Fibroblast of lung (primary cell): Measurements from ENCODE around the gene CBFA2T3. TPM values are rescaled to one million over a fixed set of nuclear protein-coding genes. Genes with fewer than 3 reads are reported as not detected.

Source experiments
- DNase-seq, 2 donors: peaks; one replicate each; pipeline versions ENCODE4 v3.0.0 to v3.0.0-alpha.2; 2010; ENCODE audit warnings: low read depth in 2 of 2
- H2AFZ ChIP-seq: 2 replicates; pipeline ENCODE4 v1.5.1; 2012; ENCODE audit warnings: low read length, control low read depth, inconsistent platforms
- H3K27ac ChIP-seq: 2 replicates; pipeline ENCODE4 v1.5.1; 2011; ENCODE audit warnings: low read length, control low read depth; ENCODE audit not compliant: insufficient read depth
- H3K27me3 ChIP-seq: 2 replicates; pipeline ENCODE4 v1.5.1; 2011; ENCODE audit warnings: mild to moderate bottlenecking, low read length; ENCODE audit not compliant: control insufficient read depth, insufficient read depth
- H3K36me3 ChIP-seq: 2 replicates; pipeline ENCODE4 v1.5.1; 2011; ENCODE audit warnings: low read length; ENCODE audit not compliant: control insufficient read depth, insufficient read depth
- H3K4me1 ChIP-seq: 2 replicates; pipeline ENCODE4 v1.5.1; 2011; ENCODE audit warnings: low read length; ENCODE audit not compliant: control insufficient read depth, insufficient read depth; ENCODE audit errors: extremely low read depth
- H3K4me2 ChIP-seq: 2 replicates; pipeline ENCODE4 v1.5.1; 2011; ENCODE audit warnings: low read length, control low read depth; ENCODE audit not compliant: insufficient read depth; ENCODE audit errors: extremely low read depth
- H3K4me3 ChIP-seq, 4 experiments: fragments of 200-600 bp in 1 of 4; sonication (generic) in 1 of 4; replicated peaks in 1 of 4; 2 replicates each; pipeline ENCODE4 v1.5.1; 2011 to 2016; ENCODE audit warnings: low read length in 4 of 4, low read depth in 3 of 4, mild to moderate bottlenecking in 3 of 4, control low read depth in 2 of 4, inconsistent platforms in 1 of 4, mixed read lengths in 1 of 4; ENCODE audit not compliant: insufficient read depth in 1 of 4; ENCODE audit errors: control extremely low read depth in 1 of 4
- H3K79me2 ChIP-seq: 2 replicates; pipeline ENCODE4 v1.5.1; 2012; ENCODE audit warnings: mild to moderate bottlenecking, low read length, inconsistent platforms; ENCODE audit not compliant: control insufficient read depth, insufficient read depth
- H3K9ac ChIP-seq: 2 replicates; pipeline ENCODE4 v1.5.1; 2011; ENCODE audit warnings: mild to moderate bottlenecking, low read length, control low read depth; ENCODE audit not compliant: insufficient read depth
- H3K9me3 ChIP-seq: 2 replicates; pipeline ENCODE4 v1.5.1; 2012; ENCODE audit warnings: low read depth, low read length; ENCODE audit not compliant: control insufficient read depth, insufficient read depth
- H4K20me1 ChIP-seq: 2 replicates; pipeline ENCODE4 v1.5.1; 2011; ENCODE audit warnings: low read length; ENCODE audit not compliant: control insufficient read depth, insufficient read depth; ENCODE audit errors: extremely low read depth
- EZH2 ChIP-seq: IDR thresholded peaks from 2 replicates; pipeline ENCODE4 v1.5.1; 2012; ENCODE audit warnings: low read length, control low read depth, mild to moderate bottlenecking; ENCODE audit errors: missing control alignments
- polyA plus RNA-seq, 2 donors: library from polyadenylated mRNA; depleted of rRNA in 1 of 2; stranded (reverse) in 1 of 2; unstranded in 1 of 2; fragments of >200 nt; gene quantifications; 2 replicates each; pipeline ENCODE4 v1.2.1, GENCODE V29; 2011 to 2012; ENCODE audit warnings: missing spikeins in 1 of 2
- total RNA-seq: library from RNA; depleted of rRNA; stranded (reverse); fragments of >200 nt; gene quantifications from 2 replicates; pipeline ENCODE4 v1.2.1, GENCODE V29; 2014
- TF ChIP-seq, protein P1 (sequence below), 2 donors: IDR thresholded peaks in 1 of 2; conservative IDR thresholded peaks in 1 of 2; 1 replicate in 1 of 2; 2 replicates in 1 of 2; pipeline ENCODE4 v1.5.1; 2011 to 2012; ENCODE audit warnings: low read length in 2 of 2, control low read depth in 1 of 2, inconsistent platforms in 1 of 2, low read depth in 1 of 2, mild to moderate bottlenecking in 1 of 2

Gene CBFA2T3
- total and polyA plus RNA-seq, 2 donors (not counting 1 experiment from before 2014, with no cell fraction given), result under 0.01 to 0.05 TPM

DNA sequence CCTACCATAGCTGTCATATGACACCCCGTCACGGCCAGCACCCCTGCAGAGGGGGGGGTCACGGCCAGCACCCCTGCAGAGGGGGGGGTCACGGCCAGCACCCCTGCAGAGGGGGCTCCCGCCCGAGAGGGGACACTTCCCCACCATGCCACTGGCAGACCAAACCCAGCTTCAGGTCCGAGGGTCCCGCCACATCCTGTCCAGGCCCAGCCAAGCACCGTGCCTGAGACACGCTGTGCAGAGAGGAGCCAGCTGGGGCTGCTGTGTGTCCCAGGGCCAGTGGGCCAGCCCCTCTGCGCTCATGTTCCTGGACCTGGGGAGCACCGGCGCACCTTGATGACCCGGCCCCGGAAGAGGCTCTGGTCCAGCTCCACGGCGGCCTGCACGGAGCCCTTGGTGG, 112.5 kb downstream of the CBFA2T3 start:
- Histone ChIP-seq H3K9ac (no peak overlapping the region), H3K79me2 (no peaks in the 10 kb centered on the region), H3K27ac (no peak overlapping the region), H3K27me3 (peaks cover 6% of the 10 kb centered on the region), H4K20me1 (no peaks in the 10 kb centered on the region), H3K4me2 (no peak overlapping the region), H3K4me3 (no peak overlapping the region), H2AFZ (no peak overlapping the region), H3K9me3 (no peaks in the 10 kb centered on the region), H3K4me1 (no peaks in the 10 kb centered on the region), H3K36me3 (peaks cover 7% of the 10 kb centered on the region)
- TF ChIP-seq, protein P1, sequence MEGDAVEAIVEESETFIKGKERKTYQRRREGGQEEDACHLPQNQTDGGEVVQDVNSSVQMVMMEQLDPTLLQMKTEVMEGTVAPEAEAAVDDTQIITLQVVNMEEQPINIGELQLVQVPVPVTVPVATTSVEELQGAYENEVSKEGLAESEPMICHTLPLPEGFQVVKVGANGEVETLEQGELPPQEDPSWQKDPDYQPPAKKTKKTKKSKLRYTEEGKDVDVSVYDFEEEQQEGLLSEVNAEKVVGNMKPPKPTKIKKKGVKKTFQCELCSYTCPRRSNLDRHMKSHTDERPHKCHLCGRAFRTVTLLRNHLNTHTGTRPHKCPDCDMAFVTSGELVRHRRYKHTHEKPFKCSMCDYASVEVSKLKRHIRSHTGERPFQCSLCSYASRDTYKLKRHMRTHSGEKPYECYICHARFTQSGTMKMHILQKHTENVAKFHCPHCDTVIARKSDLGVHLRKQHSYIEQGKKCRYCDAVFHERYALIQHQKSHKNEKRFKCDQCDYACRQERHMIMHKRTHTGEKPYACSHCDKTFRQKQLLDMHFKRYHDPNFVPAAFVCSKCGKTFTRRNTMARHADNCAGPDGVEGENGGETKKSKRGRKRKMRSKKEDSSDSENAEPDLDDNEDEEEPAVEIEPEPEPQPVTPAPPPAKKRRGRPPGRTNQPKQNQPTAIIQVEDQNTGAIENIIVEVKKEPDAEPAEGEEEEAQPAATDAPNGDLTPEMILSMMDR (conservative IDR thresholded peaks at IDR 0.05 in 1 of 2, IDR thresholded peaks at IDR 0.05 in 1 of 2; ENCODE audit: low read depth in 1 of 2, low read length in 2 of 2), result no peak
- TF ChIP-seq EZH2, result no peak
- DNase-seq, result no peak

DNA sequence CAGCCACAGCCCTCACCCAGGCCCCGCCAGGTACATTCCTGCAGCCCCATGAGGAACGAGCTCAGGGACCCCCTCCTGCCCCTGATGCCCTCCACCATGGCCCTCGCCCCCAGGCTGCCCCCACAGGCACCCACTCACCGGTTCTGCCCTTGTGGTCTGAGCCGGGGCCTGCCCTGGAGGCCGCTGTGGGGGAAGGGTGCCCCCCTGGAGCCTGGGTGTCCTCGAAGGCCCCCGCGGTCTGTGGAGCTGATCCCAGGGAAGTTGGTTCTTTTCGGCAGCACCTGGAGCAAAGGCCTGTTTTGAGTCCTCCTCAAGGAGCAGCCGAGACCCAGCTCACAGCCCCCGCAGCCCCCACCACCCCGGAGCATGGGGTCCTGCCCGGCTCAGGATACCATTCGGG, 112.9 kb downstream of the CBFA2T3 start:
- TF ChIP-seq, protein P1 (conservative IDR thresholded peaks at IDR 0.05 in 1 of 2, IDR thresholded peaks at IDR 0.05 in 1 of 2; ENCODE audit: low read depth in 1 of 2, low read length in 2 of 2), result no peak
- TF ChIP-seq EZH2, result no peak
- H3K9me3 ChIP-seq, result no peaks in the 10 kb centered on the region
- H4K20me1 ChIP-seq, result no peaks in the 10 kb centered on the region
- H3K4me3 ChIP-seq, result no peak overlapping the region
- H2AFZ ChIP-seq, result no peak overlapping the region
- no peak overlapping the region for H3K9ac ChIP-seq
- H3K4me2 ChIP-seq, result no peak overlapping the region
- no peaks in the 10 kb centered on the region for H3K4me1 ChIP-seq
- H3K27ac ChIP-seq, result no peak overlapping the region
- H3K27me3 ChIP-seq, result peaks cover 5% of the 10 kb centered on the region
- DNase-seq, result no peak
- H3K36me3 ChIP-seq, result peaks cover 7% of the 10 kb centered on the region
- H3K79me2 ChIP-seq, result no peaks in the 10 kb centered on the region

DNA sequence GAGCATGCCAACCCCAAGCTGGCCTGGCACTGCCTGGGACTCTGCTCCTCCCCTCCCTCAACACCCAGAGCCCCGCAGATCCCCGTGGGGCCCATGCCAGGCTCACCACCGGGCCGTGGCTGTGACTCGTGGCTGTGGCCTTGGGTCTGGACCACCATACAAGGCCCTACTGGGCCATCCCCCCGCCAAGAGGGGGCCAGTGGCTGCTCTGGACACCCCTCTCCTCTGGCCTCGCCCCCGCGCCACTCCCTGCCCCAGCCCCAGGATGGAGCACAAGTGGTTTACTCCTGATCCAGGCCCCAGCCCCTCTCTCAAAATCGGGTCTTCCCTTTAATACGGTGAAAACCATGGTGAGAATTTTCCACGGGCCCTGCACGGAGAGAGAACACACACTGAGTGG, 113.6 kb downstream of the CBFA2T3 start:
- Histone ChIP-seq H3K4me2 (no peak overlapping the region), H4K20me1 (no peaks in the 10 kb centered on the region), H3K4me3 (no peak overlapping the region), H3K79me2 (no peaks in the 10 kb centered on the region), H3K36me3 (peaks cover 7% of the 10 kb centered on the region), H3K27ac (no peak overlapping the region), H3K4me1 (no peaks in the 10 kb centered on the region), H2AFZ (no peak overlapping the region), H3K9ac (no peak overlapping the region), H3K27me3 (no peaks in the 10 kb centered on the region), H3K9me3 (no peaks in the 10 kb centered on the region)
- no peak for TF ChIP-seq EZH2
- TF ChIP-seq, protein P1 (conservative IDR thresholded peaks at IDR 0.05 in 1 of 2, IDR thresholded peaks at IDR 0.05 in 1 of 2; ENCODE audit: low read depth in 1 of 2, low read length in 2 of 2), result no peak
- DNase-seq, result no peak
